ENCODE data around the gene RGS4.

Gene RGS4

GRCh38 chr1:163055005-163055404, 14.2 kb upstream of the RGS4 start:
- Histone ChIP-seq H3K27ac (ENCODE audit: low read length) (no peak overlapping the region), H4K20me1 (ENCODE audit: insufficient read depth, low read length) (no peaks in the 10 kb centered on the region), H3K4me2 (ENCODE audit: insufficient read depth, low read length) (no peak overlapping the region), H3K36me3 (ENCODE audit: insufficient read depth, low read length) (no peaks in the 10 kb centered on the region), H3K27me3 (ENCODE audit: insufficient read depth, low read length, poor library complexity) (no peaks in the 10 kb centered on the region), H3K9me3 (ENCODE audit: insufficient read depth, low read length, severe bottlenecking) (no peaks in the 10 kb centered on the region), H3K4me1 (ENCODE audit: insufficient read depth, low read length) (no peaks in the 10 kb centered on the region), H3K4me3 (ENCODE audit: low read depth in 1 of 2, low read length in 2 of 2) (no peak overlapping the region), H3K9ac (ENCODE audit: low read depth, low read length) (no peak overlapping the region), H3K79me2 (ENCODE audit: insufficient read depth, low read length) (no peaks in the 10 kb centered on the region), H2AFZ (ENCODE audit: low read depth, low read length) (no peak overlapping the region)
- no peak for DNase-seq
- TF ChIP-seq CTCF (IDR thresholded peaks at IDR 0.05; ENCODE audit: borderline replicate concordance, extremely low read depth, low read length, poor library complexity, severe bottlenecking) (no peak), EZH2 (IDR thresholded peaks at IDR 0.05; ENCODE audit: borderline replicate concordance, low read depth, low read length, severe bottlenecking) (no peak)
- no peak for ATAC-seq (ENCODE audit: insufficient read depth, low read depth)

GRCh38 chr1:163055531-163055930, 13.6 kb upstream of the RGS4 start:
- Histone ChIP-seq H3K27ac (ENCODE audit: low read length) (no peak overlapping the region), H3K4me1 (ENCODE audit: insufficient read depth, low read length) (no peaks in the 10 kb centered on the region), H3K27me3 (ENCODE audit: insufficient read depth, low read length, poor library complexity) (no peaks in the 10 kb centered on the region), H4K20me1 (ENCODE audit: insufficient read depth, low read length) (no peaks in the 10 kb centered on the region), H3K9me3 (ENCODE audit: insufficient read depth, low read length, severe bottlenecking) (no peaks in the 10 kb centered on the region), H3K4me3 (ENCODE audit: low read depth in 1 of 2, low read length in 2 of 2) (no peak overlapping the region), H3K36me3 (ENCODE audit: insufficient read depth, low read length) (no peaks in the 10 kb centered on the region), H2AFZ (ENCODE audit: low read depth, low read length) (no peak overlapping the region), H3K79me2 (ENCODE audit: insufficient read depth, low read length) (no peaks in the 10 kb centered on the region), H3K4me2 (ENCODE audit: insufficient read depth, low read length) (no peak overlapping the region), H3K9ac (ENCODE audit: low read depth, low read length) (no peak overlapping the region)
- TF ChIP-seq EZH2 (IDR thresholded peaks at IDR 0.05; ENCODE audit: borderline replicate concordance, low read depth, low read length, severe bottlenecking): no peak
- DNase-seq (no peak), ATAC-seq (ENCODE audit: insufficient read depth, low read depth) (no peak)

DNA sequence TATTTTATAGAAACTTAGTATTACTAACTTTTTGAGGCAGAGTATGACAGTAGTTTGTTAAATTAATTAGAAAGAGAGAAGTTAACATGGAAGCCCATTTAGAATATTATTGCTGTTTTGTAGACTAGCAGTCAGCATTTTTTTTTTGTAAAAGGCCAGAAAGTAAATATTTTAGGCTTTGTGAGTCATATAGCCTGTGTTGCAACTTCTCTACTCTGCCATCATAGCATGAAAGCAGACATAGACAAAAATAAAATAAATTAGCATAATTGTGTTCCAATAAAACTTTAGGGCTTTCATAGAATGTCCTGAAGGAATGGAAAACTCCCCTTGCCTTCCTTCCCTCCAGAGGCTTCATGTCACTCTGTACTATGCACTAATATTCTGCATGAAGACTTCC, 12.3 kb upstream of the RGS4 start:
- H3K36me3 ChIP-seq (ENCODE audit: insufficient read depth, low read length): no peaks in the 10 kb centered on the region
- no peak overlapping the region for H3K4me2 ChIP-seq (ENCODE audit: insufficient read depth, low read length)
- no peaks in the 10 kb centered on the region for H4K20me1 ChIP-seq (ENCODE audit: insufficient read depth, low read length)
- no peaks in the 10 kb centered on the region for H3K4me1 ChIP-seq (ENCODE audit: insufficient read depth, low read length)
- no peaks in the 10 kb centered on the region for H3K79me2 ChIP-seq (ENCODE audit: insufficient read depth, low read length)
- H3K9ac ChIP-seq (ENCODE audit: low read depth, low read length): no peak overlapping the region
- H3K27ac ChIP-seq (ENCODE audit: low read length): no peak overlapping the region
- no peak overlapping the region for H2AFZ ChIP-seq (ENCODE audit: low read depth, low read length)
- TF ChIP-seq CTCF (IDR thresholded peaks at IDR 0.05; ENCODE audit: borderline replicate concordance, extremely low read depth, low read length, poor library complexity, severe bottlenecking): no peak
- TF ChIP-seq EZH2 (IDR thresholded peaks at IDR 0.05; ENCODE audit: borderline replicate concordance, low read depth, low read length, severe bottlenecking): no peak
- no peak for ATAC-seq (ENCODE audit: insufficient read depth, low read depth)
- no peak overlapping the region for H3K4me3 ChIP-seq (ENCODE audit: low read depth in 1 of 2, low read length in 2 of 2)
- H3K27me3 ChIP-seq (ENCODE audit: insufficient read depth, low read length, poor library complexity): no peaks in the 10 kb centered on the region
- DNase-seq: no peak
- H3K9me3 ChIP-seq (ENCODE audit: insufficient read depth, low read length, severe bottlenecking): no peaks in the 10 kb centered on the region

DNA sequence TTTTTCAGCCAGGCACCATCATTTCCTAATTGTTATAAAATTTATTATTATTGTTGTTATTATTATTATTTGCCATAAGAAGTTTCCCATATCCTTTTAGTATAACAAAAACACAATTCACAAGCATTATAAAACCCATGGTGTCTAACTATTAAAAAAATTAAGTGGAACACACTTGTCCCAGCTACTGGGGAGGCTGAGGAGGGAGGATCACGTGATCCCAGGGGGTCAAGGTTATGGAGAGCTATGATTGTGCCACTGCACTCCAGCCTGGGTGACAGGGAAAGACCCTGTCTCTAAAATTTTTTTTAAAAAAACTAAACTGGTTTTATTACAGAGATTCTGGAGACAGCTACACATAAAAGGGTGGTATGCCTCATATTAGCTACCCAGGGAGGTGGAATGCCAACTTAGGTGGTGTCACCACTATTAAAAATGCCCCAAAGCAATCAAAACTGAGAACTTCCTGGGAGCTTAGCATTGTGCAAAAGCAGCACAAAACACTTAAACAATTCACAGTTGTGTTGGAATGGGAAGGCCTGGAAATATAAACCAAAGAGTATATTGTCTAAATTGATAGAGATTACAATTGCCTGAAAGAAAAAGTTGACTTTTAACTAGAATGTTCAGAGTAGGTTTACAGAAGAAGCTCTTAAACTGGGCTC, 8.7 kb upstream of the RGS4 start:
- no peaks in the 10 kb centered on the region for H3K79me2 ChIP-seq (ENCODE audit: insufficient read depth, low read length)
- peaks cover 5% of the 10 kb centered on the region for H3K27me3 ChIP-seq (ENCODE audit: insufficient read depth, low read length, poor library complexity)
- H3K9ac ChIP-seq (ENCODE audit: low read depth, low read length): no peak overlapping the region
- no peak overlapping the region for H3K4me3 ChIP-seq (ENCODE audit: low read depth in 1 of 2, low read length in 2 of 2)
- no peak overlapping the region for H2AFZ ChIP-seq (ENCODE audit: low read depth, low read length)
- no peaks in the 10 kb centered on the region for H4K20me1 ChIP-seq (ENCODE audit: insufficient read depth, low read length)
- no peaks in the 10 kb centered on the region for H3K9me3 ChIP-seq (ENCODE audit: insufficient read depth, low read length, severe bottlenecking)
- no peak for ATAC-seq (ENCODE audit: insufficient read depth, low read depth)
- TF ChIP-seq EZH2 (IDR thresholded peaks at IDR 0.05; ENCODE audit: borderline replicate concordance, low read depth, low read length, severe bottlenecking) (no peak), CTCF (IDR thresholded peaks at IDR 0.05; ENCODE audit: borderline replicate concordance, extremely low read depth, low read length, poor library complexity, severe bottlenecking) (no peak)
- no peak overlapping the region for H3K4me2 ChIP-seq (ENCODE audit: insufficient read depth, low read length)
- no peaks in the 10 kb centered on the region for H3K4me1 ChIP-seq (ENCODE audit: insufficient read depth, low read length)
- H3K27ac ChIP-seq (ENCODE audit: low read length): no peak overlapping the region
- no peaks in the 10 kb centered on the region for H3K36me3 ChIP-seq (ENCODE audit: insufficient read depth, low read length)
- DNase-seq: no peak
